Astrocyte (in vitro differentiated cells and primary cell): ENCODE data around the gene IPCEF1. TPM values are rescaled to one million over a fixed set of nuclear protein-coding genes. Genes with fewer than 3 reads are reported as not detected.

ENCODE experiments used
- DNase-seq: peaks from one replicate; pipeline ENCODE4 v3.0.0-alpha.2; 2010; ENCODE audit warnings: low read depth
- FAIRE-seq: peaks from 2 replicates; lab custom pipeline; 2011; peaks lifted over from hg19 to GRCh38; lab: Jason Lieb, UNC
- H2AFZ ChIP-seq: 2 replicates; pipeline ENCODE4 v1.6.0; 2012; ENCODE audit warnings: low read depth, low read length, inconsistent platforms
- H3K27ac ChIP-seq: 2 replicates; pipeline ENCODE4 v1.5.1; 2011; ENCODE audit warnings: low read depth, low read length, inconsistent platforms
- H3K27me3 ChIP-seq: 2 replicates; pipeline ENCODE4 v1.6.0; 2011; ENCODE audit warnings: low read length, inconsistent platforms; ENCODE audit not compliant: insufficient read depth
- H3K36me3 ChIP-seq: 2 replicates; pipeline ENCODE4 v1.5.1; 2011; ENCODE audit warnings: low read length, inconsistent platforms; ENCODE audit not compliant: insufficient read depth
- H3K4me1 ChIP-seq: 2 replicates; pipeline ENCODE4 v1.5.1; 2011; ENCODE audit warnings: low read length, inconsistent platforms; ENCODE audit not compliant: insufficient read depth
- H3K4me2 ChIP-seq: 2 replicates; pipeline ENCODE4 v1.6.0; 2012; ENCODE audit warnings: low read length, inconsistent platforms
- H3K4me3 ChIP-seq: 2 replicates; pipeline ENCODE4 v1.5.1; 2011; ENCODE audit warnings: low read depth, mild to moderate bottlenecking, low read length, inconsistent platforms; ENCODE audit not compliant: insufficient read depth
- H3K79me2 ChIP-seq: 2 replicates; pipeline ENCODE4 v1.6.0; 2012; ENCODE audit warnings: mild to moderate bottlenecking, low read length, inconsistent platforms; ENCODE audit not compliant: insufficient read depth
- H3K9ac ChIP-seq: 2 replicates; pipeline ENCODE4 v1.6.0; 2012; ENCODE audit warnings: mild to moderate bottlenecking, low read length, inconsistent platforms
- H3K9me3 ChIP-seq: 2 replicates; pipeline ENCODE4 v1.5.1; 2012; ENCODE audit warnings: low read depth, mild to moderate bottlenecking, low read length, inconsistent platforms; ENCODE audit not compliant: insufficient read depth
- H4K20me1 ChIP-seq: 2 replicates; pipeline ENCODE4 v1.6.0; 2012; ENCODE audit warnings: low read length, inconsistent platforms; ENCODE audit not compliant: insufficient read depth
- H3K27ac Mint-ChIP-seq: one replicate; pipeline ENCODE4 v1.8.0; 2021; ENCODE audit warnings: mild to moderate bottlenecking, mixed read lengths; ENCODE audit not compliant: unreplicated experiment
- H3K27me3 Mint-ChIP-seq: one replicate; pipeline ENCODE4 v1.8.0; 2021; ENCODE audit warnings: low read depth, mixed read lengths; ENCODE audit not compliant: unreplicated experiment
- H3K36me3 Mint-ChIP-seq: one replicate; pipeline ENCODE4 v1.8.0; 2021; ENCODE audit warnings: low read depth, mixed read lengths; ENCODE audit not compliant: unreplicated experiment
- H3K4me1 Mint-ChIP-seq: one replicate; pipeline ENCODE4 v1.8.0; 2021; ENCODE audit warnings: low read depth, mixed read lengths; ENCODE audit not compliant: unreplicated experiment
- H3K4me3 Mint-ChIP-seq: one replicate; pipeline ENCODE4 v1.8.0; 2021; ENCODE audit warnings: mild to moderate bottlenecking, moderate library complexity, mixed read lengths; ENCODE audit not compliant: unreplicated experiment
- H3K9me3 Mint-ChIP-seq: one replicate; pipeline ENCODE4 v1.8.0; 2021; ENCODE audit warnings: mild to moderate bottlenecking, mixed read lengths; ENCODE audit not compliant: unreplicated experiment
- EZH2 ChIP-seq: IDR thresholded peaks from 2 replicates; pipeline ENCODE4 v1.6.1; 2012; ENCODE audit warnings: mild to moderate bottlenecking, low read length, inconsistent platforms; ENCODE audit not compliant: insufficient read depth
- total RNA-seq: library from RNA; stranded (reverse); gene quantifications from 2 replicates; pipeline ENCODE4 v1.2.1, GENCODE V29; 2021
- TF ChIP-seq, protein P1 (sequence below): IDR thresholded peaks from 2 replicates; pipeline ENCODE4 v1.5.1; 2011; ENCODE audit warnings: low read depth, mild to moderate bottlenecking, inconsistent platforms, low read length, moderate library complexity; ENCODE audit not compliant: insufficient read depth

Gene IPCEF1
- total RNA-seq, 1 donor from 2014 or later, result 0.16 TPM

GRCh38 chr6:154251116-154251515, 105.5 kb downstream of the IPCEF1 start:
- FAIRE-seq (no peak), DNase-seq (no peak)
- H3K4me3 Mint-ChIP-seq, result no peak overlapping the region
- Histone ChIP-seq H3K9ac (no peak overlapping the region), H4K20me1 (no peaks in the 10 kb centered on the region), H3K79me2 (no peaks in the 10 kb centered on the region), H3K27me3 (no peaks in the 10 kb centered on the region), H3K4me2 (no peak overlapping the region), H3K9me3 (no peaks in the 10 kb centered on the region), H2AFZ (no peak overlapping the region), H3K4me3 (no peak overlapping the region), H3K36me3 (no peaks in the 10 kb centered on the region), H3K27ac (no peak overlapping the region), H3K4me1 (no peaks in the 10 kb centered on the region)
- H3K27ac Mint-ChIP-seq, result no peak overlapping the region
- no peaks in the 10 kb centered on the region for H3K36me3 Mint-ChIP-seq
- H3K27me3 Mint-ChIP-seq, result no peaks in the 10 kb centered on the region
- H3K4me1 Mint-ChIP-seq, result peaks cover 5% of the 10 kb centered on the region
- no peak for TF ChIP-seq EZH2
- H3K9me3 Mint-ChIP-seq, result peaks cover 2% of the 10 kb centered on the region

DNA sequence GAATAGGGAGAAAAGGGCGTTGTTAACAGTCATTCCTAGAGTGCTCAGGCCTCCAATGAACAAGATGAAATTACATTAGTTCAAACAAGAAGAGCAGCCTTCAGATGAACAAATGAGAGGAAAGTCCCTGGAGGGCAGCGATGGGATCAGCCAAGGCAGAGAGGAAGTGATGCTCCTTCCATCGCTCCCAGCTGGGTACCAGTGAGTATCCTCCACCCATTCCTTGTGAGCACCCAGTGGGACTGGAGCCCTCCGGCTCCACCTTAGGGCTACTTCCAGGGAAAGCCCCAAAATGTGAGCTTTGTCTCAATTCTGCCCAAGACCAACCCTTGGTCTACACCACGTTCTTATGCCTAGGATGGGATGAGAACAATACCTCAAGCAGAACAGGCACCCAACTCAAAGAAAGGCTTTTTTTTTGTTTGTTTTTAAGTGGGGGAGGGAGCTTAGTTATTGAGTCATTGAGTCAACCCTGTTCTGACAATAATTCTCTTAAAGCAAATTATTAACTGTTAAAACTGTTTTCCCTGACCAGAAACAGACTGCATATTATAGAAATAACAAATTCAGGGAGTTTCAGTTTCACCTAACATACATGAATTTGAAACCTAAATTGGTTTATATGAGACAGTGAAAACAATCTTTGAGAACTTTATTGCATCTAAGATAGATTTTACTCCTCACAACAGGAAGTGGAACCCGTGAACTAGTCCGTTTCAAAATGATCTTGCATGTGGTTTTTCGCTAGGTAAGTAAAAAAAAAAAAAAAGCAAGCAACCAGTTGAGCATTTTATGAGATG, 106.9 kb downstream of the IPCEF1 start:
- Histone ChIP-seq H3K4me3 (no peak overlapping the region), H2AFZ (no peak overlapping the region), H3K4me2 (no peak overlapping the region), H3K9me3 (no peaks in the 10 kb centered on the region), H3K27me3 (no peaks in the 10 kb centered on the region), H3K9ac (no peak overlapping the region), H3K36me3 (no peaks in the 10 kb centered on the region), H3K27ac (no peak overlapping the region), H3K4me1 (no peaks in the 10 kb centered on the region), H3K79me2 (no peaks in the 10 kb centered on the region), H4K20me1 (no peaks in the 10 kb centered on the region)
- no peaks in the 10 kb centered on the region for H3K36me3 Mint-ChIP-seq
- FAIRE-seq (no peak), DNase-seq (no peak)
- no peaks in the 10 kb centered on the region for H3K27me3 Mint-ChIP-seq
- H3K9me3 Mint-ChIP-seq, result no peaks in the 10 kb centered on the region
- H3K27ac Mint-ChIP-seq, result no peak overlapping the region
- H3K4me1 Mint-ChIP-seq, result peaks cover 5% of the 10 kb centered on the region
- TF ChIP-seq, protein P1, sequence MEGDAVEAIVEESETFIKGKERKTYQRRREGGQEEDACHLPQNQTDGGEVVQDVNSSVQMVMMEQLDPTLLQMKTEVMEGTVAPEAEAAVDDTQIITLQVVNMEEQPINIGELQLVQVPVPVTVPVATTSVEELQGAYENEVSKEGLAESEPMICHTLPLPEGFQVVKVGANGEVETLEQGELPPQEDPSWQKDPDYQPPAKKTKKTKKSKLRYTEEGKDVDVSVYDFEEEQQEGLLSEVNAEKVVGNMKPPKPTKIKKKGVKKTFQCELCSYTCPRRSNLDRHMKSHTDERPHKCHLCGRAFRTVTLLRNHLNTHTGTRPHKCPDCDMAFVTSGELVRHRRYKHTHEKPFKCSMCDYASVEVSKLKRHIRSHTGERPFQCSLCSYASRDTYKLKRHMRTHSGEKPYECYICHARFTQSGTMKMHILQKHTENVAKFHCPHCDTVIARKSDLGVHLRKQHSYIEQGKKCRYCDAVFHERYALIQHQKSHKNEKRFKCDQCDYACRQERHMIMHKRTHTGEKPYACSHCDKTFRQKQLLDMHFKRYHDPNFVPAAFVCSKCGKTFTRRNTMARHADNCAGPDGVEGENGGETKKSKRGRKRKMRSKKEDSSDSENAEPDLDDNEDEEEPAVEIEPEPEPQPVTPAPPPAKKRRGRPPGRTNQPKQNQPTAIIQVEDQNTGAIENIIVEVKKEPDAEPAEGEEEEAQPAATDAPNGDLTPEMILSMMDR, result no peak
- no peak for TF ChIP-seq EZH2
- no peak overlapping the region for H3K4me3 Mint-ChIP-seq

DNA sequence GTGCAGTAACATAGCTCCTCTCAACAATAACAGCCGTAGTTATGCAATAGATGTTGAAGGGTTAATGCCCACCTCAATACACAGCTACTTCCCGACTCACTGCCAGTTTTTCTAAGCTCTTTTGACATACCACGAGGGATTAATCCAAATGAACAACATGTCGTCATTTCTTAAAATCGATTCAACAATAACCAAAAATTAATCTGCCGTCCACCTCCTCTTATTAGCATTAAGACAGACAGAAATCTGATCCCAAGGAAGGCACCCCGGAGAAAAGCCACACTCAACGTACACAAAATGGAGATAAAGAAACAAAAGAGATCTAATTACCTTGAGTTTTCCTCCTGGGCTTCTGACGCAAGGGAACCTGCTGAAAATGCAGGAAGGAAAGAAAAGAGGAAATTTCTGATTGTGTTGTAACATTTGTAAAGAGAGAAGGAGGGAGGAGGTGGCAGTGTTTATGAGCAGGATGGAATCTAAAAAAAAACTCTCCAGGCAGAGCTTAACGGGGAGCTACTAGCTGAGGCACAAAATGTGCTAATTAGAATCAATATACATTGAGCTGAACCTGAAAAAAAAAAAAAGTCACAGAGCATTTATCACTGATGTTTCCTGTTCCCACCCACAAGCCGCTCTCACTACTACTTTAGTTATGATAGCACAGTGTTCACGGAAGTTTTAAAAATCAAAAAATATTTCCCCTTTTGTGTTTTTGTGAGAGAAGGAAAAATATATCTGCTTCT, 109.3 kb downstream of the IPCEF1 start:
- peak overlapping the region; percentile 80 for H3K4me2 ChIP-seq
- H3K9ac ChIP-seq, result peak overlapping the region; percentile 58
- DNase-seq, result no peak
- H4K20me1 ChIP-seq, result no peaks in the 10 kb centered on the region
- FAIRE-seq, result no peak
- Mint-ChIP-seq H3K27ac (no peak overlapping the region), H3K4me1 (peaks cover 10% of the 10 kb centered on the region), H3K4me3 (peak overlapping the region; percentile 51), H3K36me3 (no peaks in the 10 kb centered on the region), H3K9me3 (no peaks in the 10 kb centered on the region), H3K27me3 (no peaks in the 10 kb centered on the region)
- no peak overlapping the region for H3K27ac ChIP-seq
- H3K4me3 ChIP-seq, result peak overlapping the region; percentile 13
- no peaks in the 10 kb centered on the region for H3K36me3 ChIP-seq
- no peaks in the 10 kb centered on the region for H3K9me3 ChIP-seq
- TF ChIP-seq EZH2, result no peak
- no peaks in the 10 kb centered on the region for H3K4me1 ChIP-seq
- peak overlapping the region; percentile 23 for H2AFZ ChIP-seq
- no peaks in the 10 kb centered on the region for H3K27me3 ChIP-seq
- H3K79me2 ChIP-seq, result no peaks in the 10 kb centered on the region
